ENCODE results near the gene PIGM. TPM values are rescaled to one million over a fixed set of nuclear protein-coding genes. Genes with fewer than 3 reads are reported as not detected.

Gene PIGM
- total and polyA plus RNA-seq, 4 experiments from 2014 or later = 2.9 to 12.3 (median 7.6) TPM

GRCh38 chr1:159981351-159982055 is 50.3 kb downstream of the PIGM start:
- Histone ChIP-seq H3K9me3 (ENCODE audit: control insufficient read depth in 1 of 2, low read length in 2 of 2) (no peaks in the 10 kb centered on the region), H3K36me3 (ENCODE audit: insufficient read depth, low read length) (no peaks in the 10 kb centered on the region), H3K4me1 (ENCODE audit: insufficient read depth, low read length) (no peaks in the 10 kb centered on the region), H3K27me3 (ENCODE audit: insufficient read depth, low read length) (peaks cover 9% of the 10 kb centered on the region), H3K27ac (ENCODE audit: low read depth, low read length) (no peak overlapping the region), H3K4me3 (ENCODE audit: low read length in 2 of 2) (no peak overlapping the region)
- ChIA-PET POLR2A (ENCODE audit: partially characterized antibody) (no interaction called here), CTCF (ENCODE audit: partially characterized antibody) (no interaction called here)
- no peak for DNase-seq
- H3K27me3 Mint-ChIP-seq = peaks cover 25 to 35% of the 10 kb centered on the region in 2 donors
- no peaks in the 10 kb centered on the region for H3K36me3 Mint-ChIP-seq
- H3K4me1 Mint-ChIP-seq = no peaks in the 10 kb centered on the region
- H3K9me3 Mint-ChIP-seq = no peaks in the 10 kb centered on the region
- intact Hi-C loops (cut with micrococcal nuclease) = no loop called here
- H3K4me3 Mint-ChIP-seq = no peak overlapping the region
- no peak overlapping the region for H3K27ac Mint-ChIP-seq

- no peak overlapping the region for H3K27ac Mint-ChIP-seq
- intact Hi-C loops (cut with micrococcal nuclease) = no loop called here
- Histone ChIP-seq H3K4me3 (ENCODE audit: low read length in 2 of 2) (no peak overlapping the region), H3K9me3 (ENCODE audit: control insufficient read depth in 1 of 2, low read length in 2 of 2) (no peaks in the 10 kb centered on the region), H3K4me1 (ENCODE audit: insufficient read depth, low read length) (no peaks in the 10 kb centered on the region), H3K27me3 (ENCODE audit: insufficient read depth, low read length) (peaks cover 9% of the 10 kb centered on the region), H3K27ac (ENCODE audit: low read depth, low read length) (no peak overlapping the region), H3K36me3 (ENCODE audit: insufficient read depth, low read length) (no peaks in the 10 kb centered on the region)
- H3K9me3 Mint-ChIP-seq = no peaks in the 10 kb centered on the region
- no peak overlapping the region for H3K4me3 Mint-ChIP-seq
- H3K27me3 Mint-ChIP-seq = peaks cover 22 to 32% of the 10 kb centered on the region in 2 donors
- CTCF ChIA-PET (ENCODE audit: partially characterized antibody) = no interaction called here
- POLR2A ChIA-PET (ENCODE audit: partially characterized antibody) = no interaction called here
- DNase-seq = no peak
- no peaks in the 10 kb centered on the region for H3K36me3 Mint-ChIP-seq
- no peaks in the 10 kb centered on the region for H3K4me1 Mint-ChIP-seq
These were observed 51.0 kb downstream of the PIGM start for GRCh38 chr1:159980786-159981185.

GRCh38 chr1:159980076-159980475 is 51.7 kb downstream of the PIGM start:
- no peaks in the 10 kb centered on the region for H3K36me3 Mint-ChIP-seq
- no peak overlapping the region for H3K27ac ChIP-seq (ENCODE audit: low read depth, low read length)
- peaks cover 5% of the 10 kb centered on the region for H3K27me3 ChIP-seq (ENCODE audit: insufficient read depth, low read length)
- no peaks in the 10 kb centered on the region for H3K4me1 Mint-ChIP-seq
- ChIA-PET CTCF (ENCODE audit: partially characterized antibody) (no interaction called here), POLR2A (ENCODE audit: partially characterized antibody) (no interaction called here)
- H3K4me1 ChIP-seq (ENCODE audit: insufficient read depth, low read length) = no peaks in the 10 kb centered on the region
- H3K27me3 Mint-ChIP-seq = peaks cover 20 to 27% of the 10 kb centered on the region in 2 donors
- no peaks in the 10 kb centered on the region for H3K36me3 ChIP-seq (ENCODE audit: insufficient read depth, low read length)
- no peak overlapping the region for H3K27ac Mint-ChIP-seq
- H3K9me3 Mint-ChIP-seq = no peaks in the 10 kb centered on the region
- H3K4me3 ChIP-seq (ENCODE audit: low read length in 2 of 2) = no peak overlapping the region
- intact Hi-C loops (cut with micrococcal nuclease) = no loop called here
- no peak overlapping the region for H3K4me3 Mint-ChIP-seq
- no peak for DNase-seq
- no peaks in the 10 kb centered on the region for H3K9me3 ChIP-seq (ENCODE audit: control insufficient read depth in 1 of 2, low read length in 2 of 2)

- Mint-ChIP-seq H3K4me1 (no peaks in the 10 kb centered on the region), H3K27ac (no peak overlapping the region), H3K4me3 (no peak overlapping the region), H3K36me3 (no peaks in the 10 kb centered on the region), H3K9me3 (no peaks in the 10 kb centered on the region), H3K27me3 (peaks cover 16 to 24% of the 10 kb centered on the region in 2 donors)
- Histone ChIP-seq H3K27ac (ENCODE audit: low read depth, low read length) (no peak overlapping the region), H3K4me3 (ENCODE audit: low read length in 2 of 2) (no peak overlapping the region), H3K36me3 (ENCODE audit: insufficient read depth, low read length) (no peaks in the 10 kb centered on the region), H3K27me3 (ENCODE audit: insufficient read depth, low read length) (peaks cover 4% of the 10 kb centered on the region), H3K4me1 (ENCODE audit: insufficient read depth, low read length) (no peaks in the 10 kb centered on the region), H3K9me3 (ENCODE audit: control insufficient read depth in 1 of 2, low read length in 2 of 2) (no peaks in the 10 kb centered on the region)
- no peak for DNase-seq
- POLR2A ChIA-PET (ENCODE audit: partially characterized antibody) = no interaction called here
- intact Hi-C loops (cut with micrococcal nuclease) = no loop called here
- CTCF ChIA-PET (ENCODE audit: partially characterized antibody) = no interaction called here
These were observed 52.5 kb downstream of the PIGM start for GRCh38 chr1:159979257-159979656.

- Mint-ChIP-seq H3K27me3 (peaks cover 16 to 22% of the 10 kb centered on the region in 2 donors), H3K9me3 (no peaks in the 10 kb centered on the region)
- CTCF ChIA-PET (ENCODE audit: partially characterized antibody) = no interaction called here
These were observed 53.7 kb downstream of the PIGM start for GRCh38 chr1:159978107-159978398.

DNA sequence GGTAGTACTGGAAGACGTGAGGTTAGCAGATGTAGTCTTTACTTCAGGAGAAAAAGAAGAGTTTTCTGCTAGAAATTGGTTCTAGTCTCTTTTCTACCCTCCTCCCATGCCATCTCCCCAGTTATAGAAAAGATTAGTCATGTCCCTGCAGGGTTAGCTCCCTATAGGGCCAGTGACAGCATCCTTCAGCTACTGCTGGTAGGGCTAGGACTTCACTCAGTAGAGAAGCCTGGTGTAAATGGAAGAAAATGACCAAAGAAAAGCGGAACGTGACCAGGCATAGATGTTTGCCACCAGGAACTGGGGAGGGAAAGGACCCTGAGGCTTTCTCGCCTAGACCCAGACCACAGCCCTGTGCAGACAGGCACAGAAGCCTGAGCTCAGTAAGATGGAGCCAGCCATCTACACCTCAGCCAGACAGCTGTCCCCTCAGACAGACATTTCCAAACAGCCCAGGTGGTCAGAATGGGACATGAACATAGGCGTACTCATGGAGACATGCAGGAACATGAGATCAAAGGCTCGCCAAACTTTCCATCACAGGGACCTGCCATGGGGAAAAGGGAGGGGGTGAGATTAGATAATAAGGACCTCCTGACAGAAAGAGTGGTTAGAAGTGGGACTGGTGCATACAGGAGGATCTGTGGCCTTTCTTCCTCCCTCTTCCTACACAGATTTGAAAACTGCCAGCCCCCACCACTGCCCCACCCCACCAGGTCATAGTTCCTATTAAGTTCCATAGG is 54.3 kb downstream of the PIGM start:
- DNase-seq = no peak
- Histone ChIP-seq H3K27me3 (ENCODE audit: insufficient read depth, low read length) (no peaks in the 10 kb centered on the region), H3K36me3 (ENCODE audit: insufficient read depth, low read length) (no peaks in the 10 kb centered on the region), H3K4me3 (ENCODE audit: low read length in 2 of 2) (no peak overlapping the region), H3K27ac (ENCODE audit: low read depth, low read length) (no peak overlapping the region), H3K9me3 (ENCODE audit: control insufficient read depth in 1 of 2, low read length in 2 of 2) (no peaks in the 10 kb centered on the region), H3K4me1 (ENCODE audit: insufficient read depth, low read length) (no peaks in the 10 kb centered on the region)
- intact Hi-C loops (cut with micrococcal nuclease) = no loop called here
- CTCF ChIA-PET (ENCODE audit: partially characterized antibody) = interaction anchor here (1.3 kb wide), 1 partner anchor 30 kb away, joined by 4 read pairs; no protein-coding TSS in a partner anchor
- H3K27me3 Mint-ChIP-seq = peaks cover 15 to 21% of the 10 kb centered on the region in 2 donors
- no peaks in the 10 kb centered on the region for H3K4me1 Mint-ChIP-seq
- POLR2A ChIA-PET (ENCODE audit: partially characterized antibody) = no interaction called here
- H3K27ac Mint-ChIP-seq = no peak overlapping the region
- no peaks in the 10 kb centered on the region for H3K9me3 Mint-ChIP-seq
- no peaks in the 10 kb centered on the region for H3K36me3 Mint-ChIP-seq
- H3K4me3 Mint-ChIP-seq = no peak overlapping the region

More at GRCh38 chr1:159978107-159978398, 53.7 kb downstream of the PIGM start:
- H3K36me3 ChIP-seq (ENCODE audit: insufficient read depth, low read length) = no peaks in the 10 kb centered on the region
- no peaks in the 10 kb centered on the region for H3K9me3 ChIP-seq (ENCODE audit: control insufficient read depth in 1 of 2, low read length in 2 of 2)
- H3K27me3 ChIP-seq (ENCODE audit: insufficient read depth, low read length) = peaks cover 1% of the 10 kb centered on the region
- intact Hi-C loops (cut with micrococcal nuclease) = no loop called here
- DNase-seq = no peak
- no peaks in the 10 kb centered on the region for H3K36me3 Mint-ChIP-seq
- H3K27ac ChIP-seq (ENCODE audit: low read depth, low read length) = no peak overlapping the region
- H3K4me3 ChIP-seq (ENCODE audit: low read length in 2 of 2) = no peak overlapping the region
- H3K4me1 Mint-ChIP-seq = no peaks in the 10 kb centered on the region
- H3K27ac Mint-ChIP-seq = no peak overlapping the region
- POLR2A ChIA-PET (ENCODE audit: partially characterized antibody) = no interaction called here
- no peaks in the 10 kb centered on the region for H3K4me1 ChIP-seq (ENCODE audit: insufficient read depth, low read length)
- H3K4me3 Mint-ChIP-seq = no peak overlapping the region
